Stimulated activated CD4-positive, alpha-beta T cell treated with anti-CD3 and anti-CD28 coated beads, TNF-alpha, amount 100 ng/mL, for 1 hour (primary cell): ENCODE data around the gene NECTIN2.
"Not testable (repeated sequence)": the region's sequence is repeated elsewhere in the genome, so short reads cannot be mapped to it uniquely, and the experiment has no call there.

ENCODE experiments used
- DNase-seq, 3 donors: peaks; one replicate each; pipeline ENCODE4 v3.0.0-alpha.2; 2020; ENCODE audit warnings: low read depth in 3 of 3, low spot score in 1 of 3

NECTIN2 gene

DNA sequence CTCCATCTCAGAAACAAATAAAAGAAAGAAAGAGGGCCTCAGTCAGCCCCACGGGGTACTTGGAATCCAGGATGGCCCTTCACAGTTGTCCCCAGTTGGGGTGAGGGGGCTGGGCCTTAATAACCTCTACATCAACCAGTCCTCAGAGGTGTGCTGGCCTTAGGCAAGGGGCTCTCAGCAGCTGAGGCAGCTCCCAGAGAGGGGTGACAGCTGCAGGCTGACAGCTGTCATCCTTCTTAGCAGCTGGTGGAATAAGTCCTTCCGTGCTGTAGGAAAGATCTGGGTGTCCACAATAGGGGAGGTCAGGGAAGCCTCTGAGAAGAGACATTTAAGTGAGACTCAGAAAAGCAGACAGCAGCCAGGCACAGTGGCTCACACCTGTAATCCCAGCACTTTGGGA is 29.8 kb upstream of the NECTIN2 start:
- DNase-seq, result no peak

DNA sequence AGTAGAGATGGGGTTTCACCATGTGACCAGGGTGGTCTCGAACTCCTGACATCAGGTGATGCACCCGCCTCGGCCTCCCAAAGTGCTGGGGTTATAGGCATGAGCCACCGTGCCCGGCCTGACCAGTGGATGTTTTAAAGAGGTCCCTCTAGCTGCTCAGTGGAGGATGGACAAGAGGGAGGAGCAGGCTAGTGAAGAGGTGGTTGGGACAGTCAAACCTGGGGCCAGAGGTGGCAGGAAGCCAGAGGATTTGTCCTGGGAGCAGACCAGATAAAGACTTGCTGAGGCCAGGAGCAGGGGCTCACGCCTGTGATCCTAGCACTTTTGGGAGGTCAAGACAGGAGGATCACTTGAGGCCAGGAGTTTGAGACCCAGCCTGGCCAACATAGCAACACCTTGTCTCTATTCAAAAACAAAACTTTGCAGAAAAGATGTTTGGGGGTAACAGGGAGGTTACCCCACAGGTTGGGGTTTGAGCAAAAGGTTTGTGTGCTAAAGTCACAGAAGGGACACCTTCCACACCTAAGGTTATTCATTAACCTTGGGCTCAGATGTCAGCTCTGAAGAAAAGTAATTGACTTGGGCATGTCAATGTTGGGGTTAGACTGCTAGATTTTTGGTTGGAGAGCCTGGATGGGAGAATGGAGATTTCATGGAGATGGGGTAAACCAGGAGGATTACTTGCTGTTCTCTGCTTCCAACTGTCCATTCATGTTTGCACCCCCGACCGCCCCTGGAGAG is 28.2 kb upstream of the NECTIN2 start:
- DNase-seq, result no peak

DNA sequence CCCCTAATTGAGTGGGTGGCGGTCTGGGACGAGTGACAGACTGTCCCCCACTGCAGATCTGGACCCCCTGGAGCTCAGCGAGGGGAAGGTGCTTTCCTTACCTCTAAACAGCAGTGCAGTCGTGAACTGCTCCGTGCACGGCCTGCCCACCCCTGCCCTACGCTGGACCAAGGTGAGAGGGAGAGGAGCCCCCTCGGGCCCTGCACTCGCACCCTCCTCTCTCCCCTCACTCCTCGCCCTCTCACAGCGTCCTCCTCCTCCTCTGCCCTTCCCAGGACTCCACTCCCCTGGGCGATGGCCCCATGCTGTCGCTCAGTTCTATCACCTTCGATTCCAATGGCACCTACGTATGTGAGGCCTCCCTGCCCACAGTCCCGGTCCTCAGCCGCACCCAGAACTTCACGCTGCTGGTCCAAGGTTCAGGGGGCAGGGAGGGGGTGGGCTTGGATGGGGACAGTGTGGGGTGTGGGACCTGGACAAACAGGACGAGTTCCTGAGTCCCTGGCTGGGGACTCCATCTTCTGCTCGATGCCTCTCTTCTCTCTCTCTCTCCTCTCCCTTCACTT is 27.5 kb upstream of the NECTIN2 start:
- no peak for DNase-seq

DNA sequence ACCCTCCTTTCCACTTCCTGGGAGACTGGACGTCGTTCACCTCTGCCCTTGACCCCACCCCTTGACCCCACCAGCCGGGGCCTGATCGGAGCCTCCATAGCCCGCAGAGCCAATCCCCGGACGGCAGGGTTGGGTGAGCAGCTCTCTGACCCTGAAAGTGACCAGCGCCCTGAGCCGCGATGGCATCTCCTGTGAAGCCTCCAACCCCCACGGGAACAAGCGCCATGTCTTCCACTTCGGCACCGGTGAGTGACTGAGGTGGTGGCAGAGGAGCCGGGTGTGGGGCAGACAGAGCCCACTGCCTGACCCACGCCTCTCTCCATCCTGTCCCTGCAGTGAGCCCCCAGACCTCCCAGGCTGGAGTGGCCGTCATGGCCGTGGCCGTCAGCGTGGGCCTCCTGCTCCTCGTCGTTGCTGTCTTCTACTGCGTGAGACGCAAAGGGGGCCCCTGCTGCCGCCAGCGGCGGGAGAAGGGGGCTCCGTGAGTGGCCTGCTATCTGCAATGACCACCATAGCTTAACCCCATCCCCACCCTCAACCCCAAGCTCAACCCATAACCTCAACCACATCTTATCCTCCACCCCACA is 26.8 kb upstream of the NECTIN2 start:
- DNase-seq, result no peak

DNA sequence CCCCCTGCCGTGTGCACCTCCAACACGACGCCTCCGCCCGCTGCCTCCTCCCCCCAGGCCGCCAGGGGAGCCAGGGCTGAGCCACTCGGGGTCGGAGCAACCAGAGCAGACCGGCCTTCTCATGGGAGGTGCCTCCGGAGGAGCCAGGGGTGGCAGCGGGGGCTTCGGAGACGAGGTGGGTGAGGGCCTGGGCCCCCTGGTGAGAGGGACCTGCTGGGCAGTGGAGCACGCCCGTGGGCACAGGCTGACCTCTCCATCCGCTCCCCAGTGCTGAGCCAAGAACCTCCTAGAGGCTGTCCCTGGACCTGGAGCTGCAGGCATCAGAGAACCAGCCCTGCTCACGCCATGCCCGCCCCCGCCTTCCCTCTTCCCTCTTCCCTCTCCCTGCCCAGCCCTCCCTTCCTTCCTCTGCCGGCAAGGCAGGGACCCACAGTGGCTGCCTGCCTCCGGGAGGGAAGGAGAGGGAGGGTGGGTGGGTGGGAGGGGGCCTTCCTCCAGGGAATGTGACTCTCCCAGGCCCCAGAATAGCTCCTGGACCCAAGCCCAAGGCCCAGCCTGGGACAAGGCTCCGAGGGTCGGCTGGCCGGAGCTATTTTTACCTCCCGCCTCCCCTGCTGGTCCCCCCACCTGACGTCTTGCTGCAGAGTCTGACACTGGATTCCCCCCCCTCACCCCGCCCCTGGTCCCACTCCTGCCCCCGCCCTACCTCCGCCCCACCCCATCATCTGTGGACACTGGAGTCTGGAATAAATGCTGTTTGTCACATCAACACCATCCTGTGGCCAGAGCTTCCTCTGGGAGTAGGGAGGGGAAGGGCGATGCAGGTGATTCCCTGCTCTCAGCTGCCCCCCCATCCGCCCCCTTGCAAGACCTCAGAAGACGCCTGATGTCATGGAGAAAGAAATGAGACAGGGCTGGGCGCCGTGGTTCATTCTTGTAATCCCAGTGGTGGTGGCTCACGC is 25.2 kb upstream of the NECTIN2 start:
- no peak for DNase-seq

DNA sequence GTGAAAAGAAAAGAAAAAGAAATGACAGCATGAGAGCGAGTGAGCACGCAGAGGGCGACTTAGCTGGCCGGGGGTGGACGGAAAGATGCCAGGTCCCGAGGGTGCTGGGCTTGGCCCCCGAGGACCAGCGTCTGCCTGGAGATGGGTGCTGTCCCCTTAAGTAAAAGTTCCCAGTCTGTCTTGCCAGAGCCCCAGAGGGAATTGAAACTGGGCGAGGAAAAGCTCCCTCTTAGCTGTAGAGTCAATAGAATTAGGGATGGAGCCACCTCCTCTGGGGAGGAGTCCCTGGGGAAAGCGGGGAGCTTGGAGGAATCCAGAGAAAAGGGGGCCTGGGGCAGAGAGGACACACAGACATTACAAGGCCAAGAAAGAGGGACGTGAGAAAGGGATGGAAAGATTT is 23.9 kb upstream of the NECTIN2 start:
- DNase-seq, result no peak

DNA sequence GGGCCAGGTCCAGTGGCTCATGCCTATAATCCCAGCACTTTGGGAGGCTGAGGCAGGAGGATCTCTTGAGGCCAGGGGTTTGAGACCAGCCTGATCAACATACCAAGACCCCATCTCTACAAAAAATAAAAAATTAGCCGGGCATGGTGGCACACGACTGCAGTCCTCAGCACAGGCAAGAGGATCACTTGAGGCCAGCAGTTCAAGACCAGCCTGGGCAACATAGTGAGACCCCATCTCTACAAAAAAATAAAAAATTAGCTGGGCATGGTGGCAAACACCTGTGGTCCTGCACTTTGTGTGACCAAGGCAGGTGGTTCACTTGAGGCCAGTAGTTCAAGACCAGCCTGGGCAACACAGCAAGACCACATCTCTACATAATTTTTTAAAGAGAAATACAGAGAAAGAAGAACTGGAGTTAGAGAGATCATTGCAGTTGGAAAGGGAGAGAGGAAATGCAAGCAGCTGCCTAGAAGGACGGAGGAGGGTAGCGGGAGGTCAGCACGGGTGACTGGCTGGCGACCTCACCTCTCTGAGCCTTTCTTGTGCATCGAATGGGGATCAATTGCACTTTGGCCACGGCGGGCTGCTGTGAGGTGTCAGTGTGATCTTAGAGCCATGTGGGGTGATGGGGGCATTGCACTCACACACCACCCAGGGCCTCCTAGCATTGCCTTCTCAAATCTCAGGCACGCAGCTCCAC is 23.3 kb upstream of the NECTIN2 start:
- DNase-seq, result no peak

DNA sequence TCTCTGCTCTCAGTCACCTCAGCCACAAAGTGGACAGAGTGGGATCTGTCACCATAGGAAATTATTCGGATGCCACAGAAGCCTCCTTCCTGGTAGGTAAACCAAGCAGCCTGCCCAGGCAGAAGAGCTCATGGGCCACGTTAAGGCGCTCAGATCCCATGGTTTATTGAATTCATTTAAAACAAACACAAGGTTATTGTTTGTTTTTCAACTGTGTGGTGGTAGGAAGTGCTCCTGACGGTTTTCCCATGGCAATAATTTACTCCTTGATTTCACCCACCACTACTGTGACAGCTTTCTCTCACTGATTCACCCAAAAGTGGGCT is 22.8 kb upstream of the NECTIN2 start:
- DNase-seq, result no peak

DNA sequence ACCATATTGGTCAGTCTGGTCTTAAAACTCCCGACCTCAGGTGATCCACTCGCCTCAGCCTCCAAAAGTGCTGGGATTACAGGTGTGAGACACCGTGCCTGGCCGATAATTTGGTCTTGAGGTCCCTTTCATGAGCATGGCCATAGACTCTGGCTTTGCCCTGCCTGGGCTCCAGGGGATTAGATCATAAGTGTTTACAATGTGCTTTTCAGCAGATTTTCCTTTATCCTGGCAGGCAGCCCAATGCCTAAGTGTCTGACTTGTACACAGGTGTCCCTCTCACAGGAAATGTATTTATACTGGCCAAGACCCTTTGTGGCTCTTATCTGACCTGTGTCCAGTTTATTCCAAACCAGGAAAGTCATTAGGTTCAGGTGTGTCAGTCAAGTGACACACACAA is 21.3 kb upstream of the NECTIN2 start:
- DNase-seq, result no peak

DNA sequence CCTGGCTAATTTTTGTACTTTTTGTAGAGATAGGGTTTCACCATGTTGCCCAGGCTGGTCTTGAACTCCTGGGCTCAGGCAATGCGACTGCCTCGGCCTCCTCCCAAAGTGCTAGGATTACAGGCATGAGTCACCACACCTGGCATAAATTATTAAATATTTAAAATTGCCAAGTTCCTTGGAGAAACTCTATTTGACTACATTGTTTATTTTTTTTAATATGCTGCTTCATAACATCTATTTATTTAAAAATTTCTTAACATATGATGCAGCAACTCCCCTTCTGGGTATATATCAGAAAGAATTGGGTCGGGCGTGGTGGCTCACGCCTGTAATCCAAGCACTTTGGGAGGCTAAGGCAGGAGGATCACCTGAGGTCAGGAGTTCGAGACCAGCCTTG is 13.2 kb upstream of the NECTIN2 start:
- DNase-seq, result not testable (repeated sequence)

DNA sequence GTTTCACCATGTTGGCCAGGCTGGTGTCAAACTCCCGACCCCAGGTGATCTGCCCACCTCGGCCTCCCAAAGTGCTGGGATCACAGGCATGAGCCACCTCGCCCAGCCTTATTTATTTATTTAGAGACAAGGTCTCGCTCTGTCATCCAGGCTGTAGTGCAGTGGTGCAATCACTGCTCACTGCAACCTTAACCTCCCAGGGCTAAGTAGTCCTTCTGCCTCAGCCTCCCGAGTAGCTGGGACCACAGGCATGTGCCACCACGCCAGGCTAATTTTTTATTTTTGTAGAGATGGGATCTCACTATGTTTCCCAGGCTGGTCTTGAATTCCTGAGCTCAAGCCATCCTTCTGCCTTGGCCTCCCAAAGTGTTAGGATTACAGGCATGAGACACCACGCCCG is 11.7 kb upstream of the NECTIN2 start:
- not testable (repeated sequence) for DNase-seq

DNA sequence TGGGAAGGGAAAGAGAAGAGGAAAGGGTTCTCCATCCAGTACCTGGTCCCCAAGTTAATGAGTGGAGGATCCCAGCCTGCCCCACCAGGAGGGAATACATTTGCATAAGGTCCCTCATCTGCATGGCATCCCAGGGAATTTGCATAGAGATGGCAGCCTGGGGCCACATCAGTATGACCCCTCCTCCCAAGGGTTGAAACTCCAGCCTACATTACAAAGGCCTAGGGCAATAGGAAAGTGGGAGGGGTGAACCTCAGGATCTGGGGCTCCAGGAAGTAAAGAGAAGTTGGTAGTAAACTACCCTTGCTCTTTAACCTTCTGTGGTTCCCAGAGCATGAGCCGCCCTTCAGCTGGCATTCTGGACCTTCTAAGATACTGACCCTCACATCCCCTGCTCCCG is 6.8 kb upstream of the NECTIN2 start:
- no peak for DNase-seq

DNA sequence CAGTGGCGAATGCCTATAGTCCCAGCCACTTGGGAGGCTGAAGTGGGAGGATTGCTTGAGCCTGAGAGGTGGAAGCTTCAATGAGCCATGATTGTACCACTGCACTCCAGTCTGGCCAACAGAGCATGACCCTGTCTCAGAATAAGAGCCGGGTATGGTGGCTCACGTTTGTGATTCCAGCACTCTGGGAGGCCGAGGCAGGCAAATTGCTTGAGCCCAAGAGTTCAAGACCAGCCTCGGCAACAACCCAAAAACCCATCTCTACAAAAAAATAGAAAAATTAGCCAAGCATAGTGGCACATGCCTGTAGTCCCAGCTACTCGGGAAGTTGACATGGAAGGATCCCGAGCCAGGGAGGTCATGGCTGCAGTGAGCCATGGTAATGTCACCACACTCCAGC is 5.3 kb upstream of the NECTIN2 start:
- no peak for DNase-seq

DNA sequence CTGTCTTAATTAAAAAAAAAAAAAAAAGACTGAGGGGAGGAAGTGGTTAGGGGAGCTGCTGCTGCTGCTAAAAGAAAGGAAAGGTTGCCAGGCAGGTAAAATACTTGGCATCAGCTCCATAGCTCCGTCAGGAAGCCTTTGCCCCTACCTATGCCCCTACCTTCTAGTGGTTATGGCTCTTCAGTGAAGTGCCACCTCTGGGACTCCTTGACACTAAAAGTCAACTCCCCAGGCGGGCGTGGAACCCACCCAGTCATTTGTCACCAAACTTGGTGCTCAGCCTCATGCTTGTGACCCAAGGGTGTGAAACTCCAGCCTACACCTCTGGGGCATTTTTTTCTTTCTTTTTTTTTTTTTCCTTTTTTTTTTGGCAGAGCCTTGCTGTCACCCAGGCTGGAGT is 4.9 kb upstream of the NECTIN2 start:
- DNase-seq, result no peak

DNA sequence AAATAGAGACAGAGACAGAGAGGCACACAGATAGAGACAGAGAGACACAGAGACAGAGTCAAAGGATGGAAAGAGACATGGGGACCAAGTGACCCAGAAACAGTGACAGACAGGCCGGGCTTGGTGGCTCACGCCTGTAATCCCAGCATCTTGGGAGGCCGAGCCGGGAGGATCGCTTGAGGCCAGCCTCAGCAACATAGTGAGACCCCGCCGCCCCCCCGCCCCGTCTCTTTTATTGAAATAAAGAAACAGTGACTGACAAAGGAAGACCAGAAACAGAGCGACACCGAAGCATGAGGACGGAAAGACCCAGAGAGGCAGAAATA is 848 bp upstream of the NECTIN2 start:
- no peak for DNase-seq

DNA sequence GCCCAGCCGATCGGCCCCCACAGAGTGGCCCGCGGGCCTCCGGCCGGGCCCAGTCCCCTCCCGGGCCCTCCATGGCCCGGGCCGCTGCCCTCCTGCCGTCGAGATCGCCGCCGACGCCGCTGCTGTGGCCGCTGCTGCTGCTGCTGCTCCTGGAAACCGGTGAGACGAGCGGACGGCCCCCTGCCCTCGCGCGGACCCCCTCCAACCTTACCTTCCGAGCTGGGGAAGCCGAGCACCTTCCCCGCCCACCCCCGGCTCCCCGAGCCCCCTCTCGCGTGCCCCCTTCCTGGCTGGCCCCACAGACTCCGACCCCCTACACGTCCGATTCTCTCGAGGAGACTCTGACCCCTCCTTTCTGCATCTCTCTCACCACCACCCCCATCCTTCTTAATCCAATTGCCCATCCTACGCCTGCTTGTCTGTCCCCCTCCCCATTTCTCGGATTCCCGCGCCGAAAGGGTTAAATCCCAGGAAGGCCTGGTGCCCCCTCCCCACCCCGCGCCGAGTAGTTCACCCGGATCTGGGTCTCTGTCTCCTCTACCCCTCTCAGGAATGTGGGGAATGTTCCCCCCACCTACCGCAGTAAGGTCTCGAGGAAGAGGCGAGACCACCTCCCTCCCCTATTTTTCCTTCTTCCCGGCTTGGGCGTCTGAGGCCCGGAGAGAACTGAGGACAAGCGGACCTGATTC is 502 bp downstream of the NECTIN2 start:
- DNase-seq, result no peak

DNA sequence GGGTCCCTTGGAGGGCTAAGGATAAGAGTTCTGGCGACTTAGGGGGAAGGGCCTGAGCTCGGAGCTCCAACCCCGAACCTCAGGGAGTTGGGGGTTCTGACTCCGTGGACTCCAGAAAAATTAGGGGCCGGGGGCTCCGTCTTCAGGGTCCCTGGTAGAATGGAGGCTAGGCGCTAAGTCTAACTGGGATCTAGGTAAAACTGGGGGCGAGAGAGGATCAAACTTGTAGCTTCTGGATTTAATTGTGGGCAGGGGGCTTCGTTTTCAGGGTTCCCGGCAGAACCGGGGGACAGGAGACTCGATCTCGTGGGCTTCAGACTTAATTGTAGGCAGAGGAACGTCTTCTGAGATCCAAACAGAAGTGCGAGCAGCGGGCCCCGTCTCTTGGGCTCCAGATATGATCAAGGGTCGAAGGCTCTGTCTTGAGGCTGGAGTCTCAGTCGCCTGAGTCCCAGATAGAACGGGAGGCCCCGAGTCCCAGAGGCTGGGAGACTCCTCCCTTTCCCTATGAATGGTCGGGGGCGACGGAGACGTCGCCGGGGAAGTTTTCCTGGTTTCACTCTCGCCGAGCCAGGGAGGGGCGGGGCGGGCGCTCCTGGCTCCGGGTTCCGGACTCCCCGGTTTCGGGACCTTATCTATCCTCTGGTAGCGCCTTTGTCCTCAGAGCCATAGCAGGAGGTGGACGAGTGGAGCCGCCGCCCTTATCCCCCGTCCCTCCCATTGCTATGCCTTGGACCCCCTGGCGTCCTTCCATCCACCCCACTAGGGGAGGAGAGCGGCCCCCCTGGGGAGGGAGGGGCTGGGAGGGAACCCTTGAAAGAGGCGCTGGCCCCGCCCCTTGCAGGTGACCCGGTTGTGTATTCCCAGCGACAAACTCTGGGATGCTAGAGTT is 1.3 kb downstream of the NECTIN2 start:
- no peak for DNase-seq

DNA sequence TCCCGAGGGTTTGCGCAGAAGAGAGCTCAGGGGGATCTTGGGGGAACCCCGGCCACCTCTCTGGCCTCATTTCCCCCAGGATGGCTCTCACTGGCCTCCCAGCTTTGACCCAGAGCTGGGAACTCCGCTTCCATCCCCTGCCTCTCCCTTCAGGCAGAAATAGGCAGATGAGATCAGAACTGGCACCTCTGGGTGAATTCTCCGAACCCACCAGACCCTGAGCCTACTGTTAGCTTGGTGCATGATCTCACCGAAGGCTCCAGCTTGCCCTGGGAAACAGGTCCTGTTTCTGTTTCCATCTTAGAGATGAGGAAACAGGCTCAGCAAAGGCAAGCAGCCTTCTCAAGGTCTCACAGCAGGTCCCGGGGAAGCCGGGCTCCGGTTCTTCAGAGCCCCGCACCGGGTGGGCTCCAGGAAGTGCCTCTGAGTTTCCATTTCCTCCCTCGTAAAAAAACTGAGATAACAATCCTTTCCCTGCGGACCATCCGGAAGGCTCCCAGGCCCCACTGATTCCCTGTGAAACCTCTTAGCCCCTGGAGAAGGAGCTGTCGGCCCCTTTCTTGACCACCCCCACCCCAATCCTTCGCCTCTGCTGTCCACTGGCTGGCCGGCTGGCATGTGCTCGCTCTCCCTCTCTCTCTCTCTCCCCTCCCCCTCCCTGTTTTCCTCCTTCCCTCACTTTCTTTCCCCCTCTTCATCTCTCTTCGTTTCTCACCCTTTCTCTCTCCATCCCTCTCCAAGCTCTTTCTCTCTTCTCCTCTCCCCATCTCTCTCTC is 2.1 kb downstream of the NECTIN2 start:
- DNase-seq, result no peak

DNA sequence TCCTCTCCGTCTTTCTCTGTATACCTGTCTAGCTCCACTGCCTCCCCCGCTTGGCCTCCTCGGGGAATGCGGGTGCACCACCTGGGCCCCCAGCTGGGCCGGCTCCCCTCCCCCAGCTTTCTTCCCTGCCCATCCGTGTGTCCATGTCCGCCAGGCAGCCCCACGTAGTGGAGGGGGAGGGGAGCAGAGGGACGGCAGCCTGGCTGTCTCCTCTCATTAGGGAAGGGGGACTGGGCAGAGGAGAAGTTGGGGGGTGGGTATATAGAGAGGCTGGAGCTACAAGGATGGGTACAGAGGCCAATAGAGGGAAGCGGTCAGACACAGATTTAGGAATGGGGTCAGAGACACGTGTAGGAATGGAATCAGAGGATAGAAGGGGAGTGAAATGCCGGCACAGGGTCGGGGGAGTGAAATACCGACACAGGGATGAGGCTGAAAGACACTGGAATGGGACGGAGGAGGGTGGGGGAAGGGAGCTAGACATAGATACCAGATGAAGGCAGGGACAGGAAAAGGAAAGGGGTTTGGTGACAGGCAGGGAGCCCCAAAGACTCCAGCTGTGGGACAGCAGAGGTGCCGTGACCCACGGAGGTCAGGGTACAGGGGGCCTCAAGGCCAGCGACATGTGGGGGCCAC is 2.8 kb downstream of the NECTIN2 start:
- no peak for DNase-seq
